Right ventricle myocardium inferior (tissue), 1 donor: ENCODE results near the gene LNX2. TPM values are rescaled to one million over a fixed set of nuclear protein-coding genes. Genes with fewer than 3 reads are reported as not detected.

Source experiments
- ATAC-seq: fragments of 200-7000 bp; cut with Tn5 transposase; one replicate; pipeline ENCODE4 v1.9.1; 2020; ENCODE audit warnings: mild to moderate bottlenecking, moderate library complexity
- DNase-seq: peaks from one replicate; pipeline ENCODE4 v3.0.0; 2021; ENCODE audit errors: missing footprints
- intact Hi-C: fragments of 100-400 bp; cut with DNase I; formaldehyde crosslinking; loops from one replicate; pipeline ENCODE4 v1.11.0; 2022
- total RNA-seq: library from RNA; stranded (reverse); fragmentation: NEBNext Ultra II Directional; extraction: Animal tissue kit (Norgen Biotek cat#: 25700); gene quantifications from one replicate; pipeline ENCODE4 v1.2.1, GENCODE V29; 2021
- donor health status: DM: no; HTN: yes; CAD: no; lungs with severe emphysema.

LNX2 gene
- total RNA-seq, 1 donor from 2014 or later: 11.4 TPM

GRCh38 chr13:27587095-27587746 lies 33.1 kb downstream of the LNX2 start:
- DNase-seq (no peak), ATAC-seq (no peak)
- intact Hi-C loops: no loop called here

GRCh38 chr13:27583645-27584044 lies 36.7 kb downstream of the LNX2 start:
- intact Hi-C loops: no loop called here
- DNase-seq (no peak), ATAC-seq (no peak)

GRCh38 chr13:27578121-27579030 lies 42.0 kb downstream of the LNX2 start:
- DNase-seq (no peak), ATAC-seq (no peak)
- intact Hi-C loops: no loop called here

- DNase-seq (no peak), ATAC-seq (no peak)
- intact Hi-C loops: no loop called here
Measured at GRCh38 chr13:27574661-27575060, 45.7 kb downstream of the LNX2 start.

- intact Hi-C loops: no loop called here
- DNase-seq: no peak
- no peak for ATAC-seq
Measured at GRCh38 chr13:27573265-27573664, 47.1 kb downstream of the LNX2 start.

GRCh38 chr13:27572234-27572901 lies 48.0 kb downstream of the LNX2 start:
- no peak for DNase-seq
- intact Hi-C loops: no loop called here
- no peak for ATAC-seq

GRCh38 chr13:27570906-27571305 lies 49.4 kb downstream of the LNX2 start:
- ATAC-seq (no peak), DNase-seq (no peak)
- intact Hi-C loops: no loop called here

- intact Hi-C loops: no loop called here
- DNase-seq (no peak), ATAC-seq (no peak)
Measured at GRCh38 chr13:27569405-27569804, 50.9 kb downstream of the LNX2 start.

GRCh38 chr13:27565818-27566217 lies 54.5 kb downstream of the LNX2 start:
- intact Hi-C loops: loop anchor here (1.0 kb wide), 1 partner anchor 53 kb away; no protein-coding TSS in a partner anchor
- ATAC-seq: no peak
- DNase-seq: no peak

- intact Hi-C loops: no loop called here
- no peak for DNase-seq
- peak; percentile 93 for ATAC-seq
Measured at GRCh38 chr13:27562457-27562856, 57.9 kb downstream of the LNX2 start.

GRCh38 chr13:27559719-27560118 lies 60.6 kb downstream of the LNX2 start:
- ATAC-seq (no peak), DNase-seq (no peak)
- intact Hi-C loops: no loop called here

GRCh38 chr13:27556109-27556508 lies 64.2 kb downstream of the LNX2 start:
- intact Hi-C loops: no loop called here
- DNase-seq (no peak), ATAC-seq (no peak)

- intact Hi-C loops: no loop called here
- no peak for ATAC-seq
Measured at GRCh38 chr13:27551562-27551961, 68.8 kb downstream of the LNX2 start.

GRCh38 chr13:27549406-27549981 lies 70.8 kb downstream of the LNX2 start:
- DNase-seq (no peak), ATAC-seq (no peak)
- intact Hi-C loops: no loop called here

More at GRCh38 chr13:27551562-27551961, 68.8 kb downstream of the LNX2 start:
- no peak for DNase-seq

- intact Hi-C loops: no loop called here
- ATAC-seq (no peak), DNase-seq (no peak)
Measured at GRCh38 chr13:27542220-27542619, 78.1 kb downstream of the LNX2 start.

- DNase-seq (no peak), ATAC-seq (no peak)
- intact Hi-C loops: no loop called here
Measured at GRCh38 chr13:27541386-27541785, 78.9 kb downstream of the LNX2 start.

GRCh38 chr13:27536361-27537101 lies 83.8 kb downstream of the LNX2 start:
- intact Hi-C loops: loop anchor here (10.0 kb wide), 1 partner anchor 162 kb away; no protein-coding TSS in a partner anchor
- DNase-seq (no peak), ATAC-seq (no peak)

GRCh38 chr13:27535546-27535945 lies 84.8 kb downstream of the LNX2 start:
- DNase-seq: no peak

More at GRCh38 chr13:27535546-27535945, 84.8 kb downstream of the LNX2 start:
- ATAC-seq: no peak
- intact Hi-C loops: loop anchor here (2.0 to 10.0 kb wide), 2 partner anchors 85 to 161 kb away; partner anchors contain the start of genes LNX2 and POLR1D
